GM19193 (cell line): ENCODE results near the gene NFIA.

Experiments
- POLR2A ChIP-seq: IDR thresholded peaks from 4 replicates; pipeline ENCODE4 v1.6.1; 2011; ENCODE audit not compliant: insufficient read depth, insufficient read length; ENCODE audit errors: extremely low read depth

NFIA gene

DNA sequence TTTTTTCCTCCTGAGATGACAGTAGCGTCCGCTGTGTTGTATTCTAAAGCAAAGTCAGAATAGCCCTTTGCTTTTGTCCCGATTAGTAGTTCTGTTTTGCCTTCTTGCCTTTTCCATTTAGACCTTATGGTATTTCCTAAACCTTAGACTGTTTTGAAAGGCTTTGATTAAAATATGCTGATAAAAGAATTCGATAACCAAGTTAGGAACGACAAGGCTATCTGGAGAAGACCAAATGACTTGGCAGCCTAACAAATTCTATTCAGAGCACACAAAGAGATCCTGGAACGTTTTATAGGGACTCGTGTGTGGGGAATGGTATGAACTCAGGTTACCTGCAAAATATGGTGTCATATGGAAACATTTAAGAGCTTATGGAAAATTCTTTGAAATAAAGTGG is 42.9 kb downstream of the NFIA start:
- TF ChIP-seq POLR2A, result no peak

DNA sequence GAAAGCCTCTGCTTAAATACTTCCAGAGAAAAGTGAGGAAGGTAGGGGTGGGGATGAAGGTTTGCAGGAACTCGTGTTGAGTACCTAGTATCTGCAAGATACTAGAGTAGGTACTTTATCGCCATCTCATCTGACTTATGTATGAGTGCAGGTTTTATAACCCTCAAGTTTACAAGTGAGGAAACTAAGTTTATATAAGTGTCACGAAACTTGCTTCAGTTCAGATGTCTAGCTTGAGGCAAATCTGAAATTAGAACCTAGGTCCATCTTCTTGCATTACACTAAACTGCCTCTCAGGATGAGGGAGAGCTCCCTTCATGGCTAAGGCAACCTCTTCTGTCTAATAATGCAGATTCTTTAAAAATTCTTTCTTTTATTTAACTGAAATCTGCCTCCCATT is 43.5 kb downstream of the NFIA start:
- TF ChIP-seq POLR2A, result no peak

- TF ChIP-seq POLR2A, result no peak
Observed at GRCh38 chr1:61130338-61131000, 48.1 kb downstream of the NFIA start.

- no peak for TF ChIP-seq POLR2A
Observed at GRCh38 chr1:61131248-61131647, 48.9 kb downstream of the NFIA start.

DNA sequence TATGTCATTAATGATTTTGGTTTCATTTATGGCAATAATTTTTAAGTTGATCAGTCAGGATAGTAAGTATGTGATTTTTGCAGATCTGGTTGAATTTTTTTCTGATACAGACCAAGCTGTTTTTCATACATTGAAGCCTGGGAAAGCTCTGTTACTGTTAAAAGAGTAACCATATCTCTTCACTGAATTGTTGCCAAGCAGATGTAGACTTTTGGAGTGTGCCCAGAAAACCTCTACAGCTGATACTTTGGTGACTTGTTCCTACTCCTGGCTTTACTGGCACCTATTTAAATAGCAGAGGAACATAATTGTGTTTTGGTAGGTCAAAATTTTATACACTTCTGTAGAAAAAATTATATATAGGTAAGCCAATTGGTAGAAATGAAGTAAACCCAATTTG is 49.4 kb downstream of the NFIA start:
- TF ChIP-seq POLR2A, result no peak

DNA sequence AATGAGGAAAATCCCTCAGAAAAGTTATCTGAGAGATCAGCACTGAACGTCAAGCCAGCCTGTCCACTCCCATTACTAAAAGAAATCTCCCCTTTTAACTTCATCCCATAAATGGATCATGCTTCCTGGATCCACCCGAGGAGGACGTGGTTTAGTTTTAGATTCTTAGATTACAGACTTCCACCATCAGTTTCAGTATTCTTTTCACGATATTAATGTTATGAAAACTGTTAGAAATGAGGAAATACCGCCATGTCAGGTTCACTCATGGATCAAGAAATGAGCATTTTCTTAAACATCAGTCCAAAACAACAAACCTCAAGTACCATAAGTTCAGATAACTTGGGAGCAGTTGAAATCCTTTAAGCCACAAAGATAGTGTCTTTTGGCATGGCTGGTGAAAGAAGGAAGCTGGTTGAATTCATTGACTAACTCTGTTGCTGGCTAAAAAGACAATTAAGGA is 49.8 kb downstream of the NFIA start:
- TF ChIP-seq POLR2A, result no peak

- TF ChIP-seq POLR2A, result no peak
Observed at GRCh38 chr1:61132645-61133334, 50.4 kb downstream of the NFIA start.

DNA sequence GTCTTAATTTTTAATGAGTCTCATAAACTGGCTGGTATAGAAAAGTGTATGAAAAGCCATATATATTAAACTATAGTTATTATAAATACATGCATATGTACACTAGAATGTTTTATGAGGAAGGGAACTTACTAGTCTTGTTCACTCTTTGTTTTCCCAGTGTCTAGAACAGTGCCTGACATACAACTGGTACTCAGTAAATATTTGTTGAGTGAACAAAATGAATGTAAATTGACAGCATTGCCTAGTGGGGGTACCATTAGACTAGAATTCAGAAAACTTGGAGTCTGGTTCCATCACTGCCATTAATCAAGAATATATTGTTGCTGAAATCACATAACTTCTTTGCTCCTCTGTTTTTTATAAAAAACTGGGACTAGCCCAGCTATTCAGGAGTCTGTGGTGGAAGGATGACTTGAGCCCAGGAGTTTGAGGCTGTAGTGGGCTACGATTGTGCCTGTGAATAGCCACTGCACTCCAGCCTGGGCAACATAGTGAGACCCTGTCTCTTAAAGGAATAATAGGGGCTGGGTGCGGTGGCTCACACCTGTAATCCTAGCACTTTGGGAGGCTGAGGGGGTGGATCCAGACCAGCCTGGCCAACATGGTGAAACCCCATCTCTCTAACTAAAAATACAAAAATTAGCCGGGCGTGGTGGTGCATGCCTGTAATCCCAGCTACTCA is 51.1 kb downstream of the NFIA start:
- no peak for TF ChIP-seq POLR2A

DNA sequence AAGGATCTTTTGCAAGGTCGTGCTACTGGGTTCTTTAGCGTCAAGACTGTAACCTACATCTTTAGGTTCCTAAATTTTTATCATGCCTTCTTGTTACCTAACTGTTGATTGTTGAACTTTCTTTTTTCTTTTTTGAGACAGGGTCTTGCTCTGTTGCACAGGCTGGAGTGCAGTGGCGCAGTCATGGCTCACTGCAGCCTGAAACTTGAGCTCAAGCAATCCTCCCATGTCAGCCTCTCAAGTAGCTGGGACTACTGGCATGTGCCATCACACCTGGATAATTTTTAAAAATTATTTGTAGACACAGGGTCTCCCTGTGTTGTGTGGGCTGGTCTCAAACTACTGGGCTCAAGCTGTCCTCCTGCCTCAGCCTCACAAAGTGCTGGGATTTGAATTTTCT is 52.9 kb downstream of the NFIA start:
- no peak for TF ChIP-seq POLR2A

GRCh38 chr1:61138305-61138704 is 55.9 kb downstream of the NFIA start:
- no peak for TF ChIP-seq POLR2A

- no peak for TF ChIP-seq POLR2A
Observed at GRCh38 chr1:61138921-61139774, 56.8 kb downstream of the NFIA start.

DNA sequence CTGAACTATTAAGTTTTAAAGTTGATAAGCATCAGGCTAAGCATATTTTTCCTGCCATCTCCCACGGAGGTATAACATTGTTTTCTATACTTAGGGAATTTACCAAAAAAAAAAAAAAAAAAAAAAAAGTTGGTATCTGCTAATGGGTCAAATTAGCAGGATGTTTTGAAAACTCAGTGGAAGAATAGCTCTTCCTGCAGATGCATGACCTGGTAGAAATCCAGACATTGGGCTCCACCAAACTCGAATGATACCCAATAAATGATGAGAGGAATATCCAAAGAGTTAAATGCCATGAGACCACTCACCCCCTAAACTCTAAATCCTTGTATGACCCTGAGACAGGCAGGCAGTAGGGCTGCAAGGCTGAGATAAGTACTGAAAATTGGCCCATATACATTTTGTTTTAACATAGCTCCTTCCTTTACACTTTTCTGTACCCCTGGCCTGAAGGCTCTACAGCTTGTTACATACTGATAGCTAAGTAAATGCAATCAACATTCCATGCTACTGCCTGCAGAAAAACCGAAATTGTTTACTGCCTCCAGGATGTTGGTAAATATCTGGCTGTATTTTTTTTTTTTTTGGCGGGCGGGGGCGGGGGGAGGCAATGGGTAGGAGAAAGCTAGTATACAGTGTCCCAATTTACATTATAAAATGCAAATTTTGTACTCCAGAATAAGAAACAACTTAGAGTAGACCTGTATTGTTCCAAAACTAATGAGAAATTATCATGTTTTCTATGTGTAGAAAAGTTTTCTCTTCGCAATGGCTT is 57.6 kb downstream of the NFIA start:
- no peak for TF ChIP-seq POLR2A

DNA sequence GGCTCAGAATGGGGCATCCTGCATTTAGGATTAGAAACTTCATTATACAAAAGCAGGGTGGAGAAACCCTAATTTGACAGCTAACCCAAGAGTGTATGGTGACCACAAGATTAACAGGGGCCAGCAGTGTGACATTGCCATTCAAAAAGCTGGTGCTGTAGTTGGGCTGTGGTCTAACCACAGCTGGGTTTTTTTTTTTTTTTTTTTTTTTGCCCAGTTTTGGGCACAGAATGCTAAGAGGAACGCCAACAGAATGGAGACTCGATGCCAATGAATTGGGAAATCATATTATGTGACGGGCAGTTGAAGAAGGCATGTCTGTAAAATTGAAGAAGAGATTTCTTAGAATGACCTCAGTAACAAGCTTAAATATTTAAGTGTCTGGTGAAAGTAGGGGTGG is 58.4 kb downstream of the NFIA start:
- TF ChIP-seq POLR2A, result no peak
